GM06990 (cell line): ENCODE results near the gene DNPH1.

Experiments used
- DNase-seq: peaks from one replicate; pipeline ENCODE4 v3.0.0-alpha.2; 2011; ENCODE audit not compliant: insufficient read length; ENCODE audit errors: extremely low read depth
- H3K27me3 ChIP-seq: replicated peaks from 2 replicates; pipeline ENCODE4 v1.6.0; 2011; ENCODE audit warnings: low read length; ENCODE audit not compliant: control insufficient read depth, insufficient read depth
- H3K36me3 ChIP-seq: 2 replicates; pipeline ENCODE4 v1.5.1; 2011; ENCODE audit warnings: low read length; ENCODE audit not compliant: control insufficient read depth, insufficient read depth
- H3K4me3 ChIP-seq: replicated peaks from 2 replicates; pipeline ENCODE4 v1.5.1; 2011; ENCODE audit warnings: low read depth, mild to moderate bottlenecking, control low read depth, low read length
- CTCF ChIP-seq: IDR thresholded peaks from 2 replicates; pipeline ENCODE4 v1.5.1; 2011; ENCODE audit warnings: low read length, control low read depth, mild to moderate bottlenecking, inconsistent platforms; ENCODE audit not compliant: insufficient read depth, poor library complexity, severe bottlenecking

DNPH1 gene

GRCh38 chr6:43250992-43251373 is 21.7 kb upstream of the DNPH1 start:
- Histone ChIP-seq H3K4me3 (no peak overlapping the region), H3K27me3 (no peaks in the 10 kb centered on the region; the same call in 1 of the 2 replicates), H3K36me3 (no peaks in the 10 kb centered on the region)
- no peak for DNase-seq
- TF ChIP-seq CTCF = no peak

- Histone ChIP-seq H3K27me3 (peaks cover under 1% of the 10 kb centered on the region; the same call in 1 of the 2 replicates), H3K4me3 (no peak overlapping the region), H3K36me3 (no peaks in the 10 kb centered on the region)
- no peak for DNase-seq
- no peak for TF ChIP-seq CTCF
Observed at GRCh38 chr6:43248791-43249190, 19.5 kb upstream of the DNPH1 start.

GRCh38 chr6:43248101-43248500 is 18.8 kb upstream of the DNPH1 start:
- H3K27me3 ChIP-seq = peaks cover 2% of the 10 kb centered on the region; the same call in 1 of the 2 replicates
- no peak for DNase-seq
- no peaks in the 10 kb centered on the region for H3K36me3 ChIP-seq
- TF ChIP-seq CTCF = no peak
- H3K4me3 ChIP-seq = no peak overlapping the region

GRCh38 chr6:43247114-43247999 is 18.1 kb upstream of the DNPH1 start:
- TF ChIP-seq CTCF = peak; percentile 6
- DNase-seq = peak; percentile 83
- H3K27me3 ChIP-seq = peaks cover 2% of the 10 kb centered on the region; the same call in 1 of the 2 replicates
- no peaks in the 10 kb centered on the region for H3K36me3 ChIP-seq
- peak overlapping the region; percentile 75 for H3K4me3 ChIP-seq

GRCh38 chr6:43246301-43247113 is 17.2 kb upstream of the DNPH1 start:
- Histone ChIP-seq H3K27me3 (peaks cover 2% of the 10 kb centered on the region; the same call in 1 of the 2 replicates), H3K36me3 (no peaks in the 10 kb centered on the region), H3K4me3 (peak overlapping the region; percentile 75)
- DNase-seq = no peak
- no peak for TF ChIP-seq CTCF
